Muscle of back (tissue), 10 donors: ENCODE results near the gene ZNF548. TPM values are rescaled to one million over a fixed set of nuclear protein-coding genes. Genes with fewer than 3 reads are reported as not detected.

Experiments used
- polyA plus RNA-seq, 10 donors: library from polyadenylated mRNA; unstranded; fragments of 120-200 nt; gene quantifications; one replicate each; pipeline ENCODE4 v1.2.1, GENCODE V29; 2013; ENCODE audit not compliant: insufficient read length in 10 of 10

The ZNF548 gene
- polyA plus RNA-seq, 10 donors, result 11.2 to 24.8 (median 16.9) TPM

Other genes with a start within 250 kb of the ZNF548 start
- not detected for gene ZIM3, start 244.7 kb upstream of the ZNF548 start, polyA plus RNA-seq
- gene DUXA, start 222.4 kb upstream of the ZNF548 start, polyA plus RNA-seq, result not detected
- gene ZNF264, start 198.4 kb upstream of the ZNF548 start, polyA plus RNA-seq, result 10 to 100 TPM; 10.5 to 15.9 (median 13.0) TPM
- 1 to 10 TPM in 6 of 10 donors, under 1 TPM in 4; 0.69 to 2.7 (median 1.1) TPM for gene AURKC, start 158.8 kb upstream of the ZNF548 start, polyA plus RNA-seq
- 1 to 10 TPM; 3.9 to 6.5 (median 5.3) TPM for gene ZNF805, start 149.2 kb upstream of the ZNF548 start, polyA plus RNA-seq
- gene ZNF460, start 109.4 kb upstream of the ZNF548 start, polyA plus RNA-seq, result 1 to 10 TPM; 2.8 to 5.0 (median 3.3) TPM
- 1 to 10 TPM; 4.9 to 7.0 (median 6.1) TPM for gene ZNF543, start 69.4 kb upstream of the ZNF548 start, polyA plus RNA-seq
- 10 to 100 TPM in 3 of 10 donors, 1 to 10 TPM in 7; 8.0 to 10.9 (median 9.4) TPM for gene ZNF304, start 38.6 kb upstream of the ZNF548 start, polyA plus RNA-seq
- 10 to 100 TPM; 11.4 to 19.1 (median 14.1) TPM for gene TRAPPC2B, start 26.3 kb upstream of the ZNF548 start, polyA plus RNA-seq
- gene ZNF547, start 26.3 kb upstream of the ZNF548 start, polyA plus RNA-seq, result 1 to 10 TPM; 2.6 to 4.6 (median 3.1) TPM
- gene ZNF17, start 21.3 kb downstream of the ZNF548 start, polyA plus RNA-seq, result 1 to 10 TPM; 5.1 to 9.9 (median 7.8) TPM
- gene ZNF749, start 45.5 kb downstream of the ZNF548 start, polyA plus RNA-seq, result 1 to 10 TPM; 4.1 to 8.5 (median 6.2) TPM
- gene VN1R1, start 67.3 kb downstream of the ZNF548 start, polyA plus RNA-seq, result 1 to 10 TPM in 8 of 10 donors, under 1 TPM in 2; 0.84 to 3.8 (median 1.5) TPM
- 10 to 100 TPM in 4 of 10 donors, 1 to 10 TPM in 6; 6.4 to 11.9 (median 9.1) TPM for gene ZNF772, start 87.7 kb downstream of the ZNF548 start, polyA plus RNA-seq
- 10 to 100 TPM in 3 of 10 donors, 1 to 10 TPM in 7; 5.9 to 13.2 (median 9.9) TPM for gene ZNF419, start 97.9 kb downstream of the ZNF548 start, polyA plus RNA-seq
- gene ZNF773, start 110.1 kb downstream of the ZNF548 start, polyA plus RNA-seq, result 10 to 100 TPM in 1 of 10 donors, 1 to 10 TPM in 9; 5.1 to 11.8 (median 7.4) TPM
- gene ZNF549, start 137.5 kb downstream of the ZNF548 start, polyA plus RNA-seq, result 1 to 10 TPM; 4.7 to 9.5 (median 7.5) TPM
- gene ZNF550, start 170.0 kb downstream of the ZNF548 start, polyA plus RNA-seq, result 10 to 100 TPM in 6 of 10 donors, 1 to 10 TPM in 4; 8.6 to 14.0 (median 11.1) TPM
- gene ZNF416, start 189.1 kb downstream of the ZNF548 start, polyA plus RNA-seq, result 1 to 10 TPM; 4.3 to 6.1 (median 4.8) TPM
- 1 to 10 TPM; 4.6 to 8.0 (median 5.6) TPM for gene ZIK1, start 194.3 kb downstream of the ZNF548 start, polyA plus RNA-seq
- 1 to 10 TPM; 2.1 to 5.4 (median 3.4) TPM for gene ZNF530, start 210.0 kb downstream of the ZNF548 start, polyA plus RNA-seq
- 10 to 100 TPM in 9 of 10 donors, 1 to 10 TPM in 1; 9.5 to 15.1 (median 13.0) TPM for gene ZNF134, start 224.4 kb downstream of the ZNF548 start, polyA plus RNA-seq
- 10 to 100 TPM; 10.4 to 20.3 (median 15.2) TPM for gene ZNF211, start 243.3 kb downstream of the ZNF548 start, polyA plus RNA-seq